T-helper 1 cell (primary cell): Measurements from ENCODE around the gene MEGF8.

Source experiments
- DNase-seq, 5 donors: peaks; one replicate each; pipeline ENCODE4 v3.0.0-alpha.2; 2012 to 2020

Gene MEGF8

DNA sequence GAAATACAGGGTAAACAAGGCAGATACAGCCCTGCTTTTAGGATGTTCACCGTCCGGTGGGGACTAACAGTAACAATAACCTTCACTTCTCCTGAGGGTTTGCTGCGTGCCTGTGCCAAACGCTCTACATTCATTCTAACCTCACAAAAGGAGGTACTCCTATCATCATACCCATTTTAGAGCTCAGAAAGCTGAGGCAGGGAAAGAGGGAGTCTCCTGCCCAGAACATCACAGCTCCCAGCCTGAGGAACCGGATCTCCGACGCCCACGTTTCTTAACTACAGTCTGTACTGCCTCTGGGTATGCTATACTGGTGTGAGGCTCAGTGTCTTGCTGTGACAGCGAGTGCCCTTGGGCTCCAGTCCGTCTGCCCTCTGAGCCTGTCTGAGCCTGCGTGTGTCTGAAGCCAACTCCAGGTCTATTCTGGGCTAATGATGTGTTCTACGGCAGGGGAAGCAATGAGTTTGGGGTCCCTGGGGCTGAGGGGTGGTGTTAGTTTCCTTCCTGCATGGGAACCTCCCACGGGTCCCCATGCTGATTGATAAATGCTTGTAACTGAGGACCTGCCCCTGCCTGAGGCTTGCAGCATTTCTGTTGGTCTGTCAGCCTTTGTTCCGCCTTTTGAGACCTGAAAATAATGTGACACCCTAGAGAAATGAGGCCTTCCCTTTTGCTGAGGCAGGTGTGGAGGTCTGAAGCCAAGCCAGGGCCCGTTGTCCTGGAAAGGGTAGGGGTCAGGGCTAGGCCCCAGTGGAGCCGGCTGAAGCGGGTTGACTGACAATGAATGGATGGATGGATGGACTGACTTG is 96.9 kb downstream of the MEGF8 start:
- DNase-seq = no peak

DNA sequence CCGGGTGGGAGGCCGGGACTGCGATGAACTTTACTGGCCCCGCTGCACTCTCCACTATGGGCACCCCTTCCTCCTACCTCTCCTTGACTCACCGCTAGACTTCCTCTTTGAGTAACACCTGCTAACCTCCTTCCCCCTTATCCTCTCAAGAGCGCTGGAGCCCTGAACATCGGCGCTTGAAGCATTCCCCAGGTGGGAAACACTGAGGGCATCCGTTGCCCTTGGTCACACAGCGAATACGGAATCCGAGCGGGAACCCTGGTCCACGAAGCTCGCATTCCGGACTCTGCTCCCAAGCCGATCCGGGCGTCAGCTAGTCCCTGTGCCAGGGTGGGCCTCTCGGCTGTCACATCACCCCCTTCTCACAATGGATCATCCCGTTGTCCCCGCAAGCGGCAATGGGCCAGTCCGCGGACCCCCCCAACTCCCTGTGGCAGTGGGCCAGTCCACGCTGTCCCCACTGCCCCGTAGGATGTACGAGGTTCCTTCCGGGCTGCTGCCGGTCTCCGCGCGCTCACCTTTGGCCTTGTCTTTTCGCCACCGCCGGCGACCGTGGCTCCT is 97.5 kb downstream of the MEGF8 start:
- DNase-seq = peak; percentile 20 to 55 (median 51)

DNA sequence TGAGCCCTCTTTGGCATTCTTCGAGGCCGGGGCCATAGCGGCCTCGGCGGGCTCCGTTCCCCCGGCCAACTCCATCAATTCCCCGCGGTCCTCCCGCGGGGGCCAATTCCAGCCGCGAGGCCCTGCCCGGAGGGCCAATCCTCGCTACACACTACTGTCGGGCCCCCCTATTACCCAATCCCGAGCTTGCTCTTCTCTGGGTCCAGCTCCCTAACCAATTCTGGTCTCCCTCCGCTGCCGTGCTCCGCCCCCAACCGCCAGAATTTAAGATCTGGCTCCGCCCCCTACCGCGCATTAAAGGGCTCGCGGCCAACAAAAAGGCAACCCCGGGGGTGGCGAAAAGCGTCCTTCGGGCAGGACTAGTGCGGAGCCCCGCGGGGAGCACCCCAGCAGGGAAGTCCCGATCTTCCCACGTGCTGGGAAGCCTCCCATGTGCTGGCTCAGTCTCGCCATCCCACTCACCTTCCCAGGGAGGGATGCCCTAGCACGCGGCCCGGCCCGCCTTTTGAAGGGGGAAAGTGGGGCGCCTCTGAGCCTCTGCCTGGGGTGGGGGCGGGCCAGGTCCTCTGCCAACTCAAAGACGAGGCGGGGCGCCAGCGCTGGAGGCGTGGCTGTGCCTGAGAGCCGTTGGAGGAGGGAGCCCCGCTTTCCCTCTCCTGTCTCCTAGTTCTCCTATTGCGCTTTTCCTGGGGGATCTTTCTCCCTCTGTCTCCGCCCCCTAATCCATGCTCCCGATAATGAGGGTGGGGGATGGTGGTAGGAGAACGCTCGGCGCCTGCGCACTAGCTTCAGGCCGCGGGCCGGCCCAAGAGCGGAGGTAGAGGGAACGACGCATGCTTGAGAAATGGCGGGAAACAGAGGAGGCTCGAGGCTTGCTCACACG is 98.3 kb downstream of the MEGF8 start:
- DNase-seq = peak; percentile 81 to 95 (median 88)

DNA sequence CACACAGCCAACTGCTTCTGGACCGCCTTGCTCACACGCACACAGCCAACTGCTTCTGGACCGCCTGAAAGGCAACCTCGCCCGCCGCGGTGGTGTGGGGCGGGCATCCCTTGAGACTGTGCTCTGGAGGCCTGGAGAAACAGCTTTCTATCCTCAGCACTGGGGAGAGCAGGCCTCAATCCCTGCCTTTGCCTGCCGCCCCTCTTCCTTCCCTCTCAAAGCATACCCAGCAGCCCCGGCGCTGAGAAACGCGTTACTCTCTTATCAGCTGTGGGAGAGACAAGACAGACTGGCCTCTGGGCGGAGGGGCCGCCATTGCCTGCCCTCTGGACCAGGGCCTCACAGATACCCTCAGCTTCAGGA is 98.9 kb downstream of the MEGF8 start:
- DNase-seq = no peak

DNA sequence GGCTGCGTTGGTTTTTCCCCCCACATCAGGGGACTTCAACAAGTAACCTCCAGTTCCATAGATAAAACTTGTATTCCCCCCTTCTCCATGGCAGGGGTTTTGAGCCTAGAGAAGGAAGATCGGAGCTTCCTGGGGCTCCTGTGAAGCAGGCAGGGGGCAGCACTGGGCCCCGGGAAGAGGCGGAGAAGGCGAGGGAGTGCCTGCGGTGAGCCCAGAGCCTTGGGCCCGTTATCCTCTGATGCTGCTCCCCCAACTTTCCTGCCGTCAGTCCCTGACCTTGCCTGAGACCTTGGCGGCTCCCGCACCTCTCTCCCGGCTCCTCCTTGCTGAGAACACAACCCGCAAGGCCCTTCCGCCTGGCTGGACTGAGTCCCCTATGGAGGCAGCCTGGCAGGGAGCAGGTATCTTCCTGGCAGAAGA is 99.3 kb downstream of the MEGF8 start:
- DNase-seq = no peak

DNA sequence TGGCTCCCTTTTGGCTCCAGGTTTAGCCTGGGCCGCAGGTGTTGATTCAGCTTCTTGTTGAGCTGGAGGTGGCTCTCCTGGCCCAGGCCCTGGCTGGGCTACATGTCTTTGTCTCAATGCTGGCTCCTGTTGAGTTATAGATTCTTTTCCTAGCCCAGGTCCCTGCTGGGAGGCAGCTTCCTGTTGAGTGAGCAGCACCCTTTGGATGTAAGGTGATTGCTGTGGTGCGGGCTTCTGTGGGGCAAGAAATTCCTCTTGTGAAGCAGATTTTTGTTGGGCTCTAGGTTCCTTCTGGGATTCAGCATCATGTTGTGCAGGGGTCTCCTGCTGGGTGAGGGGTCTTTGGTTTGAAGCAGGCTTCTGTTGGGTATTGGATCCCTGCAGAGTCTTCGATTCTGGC is 101.2 kb downstream of the MEGF8 start:
- no peak for DNase-seq

DNA sequence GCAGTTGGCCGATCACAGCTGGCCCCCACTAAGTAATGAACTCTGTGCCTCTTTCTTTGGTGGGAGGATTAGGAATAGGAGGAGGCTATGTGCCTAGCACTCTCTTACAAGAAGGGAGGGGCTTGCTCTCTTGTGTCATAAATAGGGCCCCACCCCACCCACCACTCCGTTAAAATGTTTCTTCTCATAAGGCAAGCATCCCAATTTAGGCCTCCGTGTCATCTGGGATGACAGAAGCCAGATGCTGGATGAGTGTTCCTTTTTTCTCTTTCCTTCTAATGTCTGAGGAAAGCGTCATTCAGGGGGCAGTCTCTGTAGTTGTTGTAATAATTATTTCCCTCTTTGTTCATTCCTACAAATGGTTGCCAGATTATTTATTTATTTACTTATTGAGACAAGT is 101.9 kb downstream of the MEGF8 start, which contains the start of gene LIPE:
TSS of gene LIPE (minus strand) at position 76 of the 400 bp plus-strand sequence. CDS start 239 bp downstream, outside the sequence.
- DNase-seq = no peak
